Measurements from ENCODE around the gene USF2.

USF2 gene

DNA sequence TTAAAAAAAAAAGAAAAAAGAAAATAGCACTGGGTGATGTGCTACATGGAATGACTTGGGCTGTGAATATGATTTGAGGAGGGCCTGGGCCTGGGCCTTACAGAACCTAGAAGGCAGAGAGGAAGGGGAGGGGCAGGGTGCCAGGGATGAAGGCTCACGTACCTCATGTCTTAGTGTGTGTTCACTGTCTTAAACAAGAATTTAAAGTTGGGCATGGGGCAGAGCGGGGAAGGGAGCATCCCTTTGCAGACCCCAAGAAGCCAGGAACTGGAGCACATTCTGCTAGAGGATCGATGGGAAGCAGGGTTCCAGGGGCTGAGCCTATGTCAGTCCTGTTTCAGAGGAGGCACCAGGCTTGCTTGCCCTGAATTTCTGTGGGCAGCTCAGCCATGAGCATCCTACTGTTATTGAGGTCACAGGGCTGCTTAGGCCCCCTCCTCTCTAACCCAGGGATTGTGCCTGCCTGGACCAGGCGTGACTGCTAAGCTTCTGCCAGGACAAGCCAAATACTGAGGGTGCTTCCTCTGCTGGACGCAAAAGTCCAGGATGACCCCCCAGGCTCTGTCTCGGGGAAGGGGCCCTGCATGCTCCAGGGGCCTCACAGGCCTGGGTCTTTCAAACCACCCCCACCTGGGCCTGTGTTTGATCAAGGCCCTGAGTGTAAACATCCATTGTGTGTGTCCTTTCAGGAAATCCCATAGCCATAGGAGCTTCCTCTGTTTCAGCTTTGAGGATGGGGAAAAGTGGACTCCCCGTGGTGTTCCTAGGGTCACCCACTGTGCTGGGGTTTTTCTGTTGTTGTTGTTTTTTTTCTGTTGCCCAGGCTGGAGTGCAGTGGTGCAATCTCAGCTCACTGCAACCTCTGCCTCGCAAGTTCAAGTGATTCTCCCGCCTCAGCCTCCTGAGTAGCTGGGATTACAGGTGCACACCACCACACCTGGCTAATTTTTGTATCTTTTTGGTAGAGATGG lies 15.2 kb upstream of the USF2 start:
- no peak for DNase-seq (ENCODE audit: low read depth)
- TF ChIP-seq, protein P1, sequence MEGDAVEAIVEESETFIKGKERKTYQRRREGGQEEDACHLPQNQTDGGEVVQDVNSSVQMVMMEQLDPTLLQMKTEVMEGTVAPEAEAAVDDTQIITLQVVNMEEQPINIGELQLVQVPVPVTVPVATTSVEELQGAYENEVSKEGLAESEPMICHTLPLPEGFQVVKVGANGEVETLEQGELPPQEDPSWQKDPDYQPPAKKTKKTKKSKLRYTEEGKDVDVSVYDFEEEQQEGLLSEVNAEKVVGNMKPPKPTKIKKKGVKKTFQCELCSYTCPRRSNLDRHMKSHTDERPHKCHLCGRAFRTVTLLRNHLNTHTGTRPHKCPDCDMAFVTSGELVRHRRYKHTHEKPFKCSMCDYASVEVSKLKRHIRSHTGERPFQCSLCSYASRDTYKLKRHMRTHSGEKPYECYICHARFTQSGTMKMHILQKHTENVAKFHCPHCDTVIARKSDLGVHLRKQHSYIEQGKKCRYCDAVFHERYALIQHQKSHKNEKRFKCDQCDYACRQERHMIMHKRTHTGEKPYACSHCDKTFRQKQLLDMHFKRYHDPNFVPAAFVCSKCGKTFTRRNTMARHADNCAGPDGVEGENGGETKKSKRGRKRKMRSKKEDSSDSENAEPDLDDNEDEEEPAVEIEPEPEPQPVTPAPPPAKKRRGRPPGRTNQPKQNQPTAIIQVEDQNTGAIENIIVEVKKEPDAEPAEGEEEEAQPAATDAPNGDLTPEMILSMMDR (conservative IDR thresholded peaks at IDR 0.05; ENCODE audit: low read depth, low read length), result no peak
- no peak overlapping the region for H3K4me3 ChIP-seq (ENCODE audit: low read length)

DNA sequence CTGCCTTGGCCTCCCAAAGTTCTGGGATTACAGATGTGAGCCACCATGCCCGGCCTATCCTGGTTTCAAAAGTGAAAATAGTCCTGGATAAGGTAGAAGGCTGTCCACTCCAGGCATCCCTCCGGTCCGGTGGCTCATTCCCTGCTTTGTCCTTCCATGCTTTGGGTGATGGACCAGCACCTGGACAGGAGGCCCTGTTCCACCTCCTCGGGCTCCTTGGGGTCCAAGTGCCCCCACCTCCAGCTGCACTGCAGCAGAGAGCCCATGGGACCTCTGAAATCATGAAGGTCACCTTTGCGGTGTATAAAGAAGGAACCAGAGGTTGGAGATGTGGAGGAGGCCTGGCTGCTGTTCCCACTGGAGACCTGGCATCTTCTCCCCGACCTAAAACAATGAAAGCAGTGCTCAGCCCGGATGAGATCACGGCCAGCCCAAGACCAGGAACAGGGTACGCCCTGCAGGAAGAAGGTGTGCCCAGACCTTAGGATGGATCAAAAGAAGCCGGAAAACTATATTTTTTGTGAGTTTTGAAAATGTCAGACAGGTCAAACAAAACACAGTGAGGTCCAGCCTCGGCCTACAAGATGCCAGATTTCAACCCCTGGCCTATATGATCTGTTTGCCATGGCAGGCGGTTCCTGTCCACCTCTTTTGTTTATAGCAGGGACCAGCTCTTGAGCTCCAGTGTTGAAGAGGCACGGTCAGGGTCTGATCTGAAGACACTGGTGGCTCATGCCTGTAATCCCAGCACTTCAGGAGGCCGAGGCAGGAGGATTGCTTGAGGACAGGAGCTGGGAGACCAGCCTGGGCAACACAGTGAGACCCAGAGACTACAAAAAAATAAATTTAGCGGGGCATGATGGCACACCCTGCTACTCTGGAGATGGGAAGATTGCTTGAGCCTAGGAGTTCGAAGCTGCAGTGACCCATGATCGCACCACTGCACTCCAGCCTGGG lies 14.1 kb upstream of the USF2 start:
- H3K4me3 ChIP-seq (ENCODE audit: low read length), result no peak overlapping the region
- DNase-seq (ENCODE audit: low read depth), result no peak
- TF ChIP-seq, protein P1 (conservative IDR thresholded peaks at IDR 0.05; ENCODE audit: low read depth, low read length), result no peak

DNA sequence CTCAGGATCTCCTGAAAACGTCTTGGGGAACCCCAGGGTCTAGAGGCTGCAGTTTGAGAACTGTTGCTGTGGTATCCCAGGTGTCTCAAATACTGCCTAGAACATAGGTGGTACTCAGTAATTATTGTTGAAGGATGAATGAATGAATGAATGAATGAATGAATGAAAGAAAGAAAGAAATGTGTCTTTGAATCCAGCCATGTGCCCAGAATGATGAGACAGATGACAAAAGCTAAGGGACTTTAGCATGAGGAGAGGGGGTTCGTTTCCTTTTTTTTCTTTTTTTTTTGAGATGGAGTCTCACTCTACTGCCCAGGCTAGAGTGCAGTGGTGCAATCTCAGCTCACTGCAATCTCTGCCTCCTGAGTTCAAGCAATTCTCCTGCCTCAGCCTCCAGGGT lies 12.2 kb upstream of the USF2 start:
- TF ChIP-seq, protein P1 (conservative IDR thresholded peaks at IDR 0.05; ENCODE audit: low read depth, low read length), result no peak
- DNase-seq (ENCODE audit: low read depth), result no peak
- H3K4me3 ChIP-seq (ENCODE audit: low read length), result no peak overlapping the region

DNA sequence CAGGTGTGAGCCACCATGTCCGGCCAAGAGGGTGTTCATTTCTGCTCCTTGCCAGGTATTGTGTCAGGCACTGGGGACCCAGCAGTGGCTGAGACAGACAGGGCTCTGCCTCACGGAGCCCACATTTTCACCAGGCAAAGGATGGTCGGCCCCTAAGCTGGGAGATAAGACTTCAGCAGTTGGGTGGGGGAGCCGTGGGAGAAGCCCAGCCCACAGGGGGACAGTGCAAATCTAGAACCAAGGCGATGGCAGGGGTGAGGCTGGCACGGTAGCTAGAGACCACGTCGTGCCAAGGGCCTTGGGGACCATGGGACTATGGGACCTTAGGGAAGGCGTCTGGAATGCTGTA lies 11.7 kb upstream of the USF2 start:
- TF ChIP-seq, protein P1 (conservative IDR thresholded peaks at IDR 0.05; ENCODE audit: low read depth, low read length), result no peak
- H3K4me3 ChIP-seq (ENCODE audit: low read length), result no peak overlapping the region
- DNase-seq (ENCODE audit: low read depth), result no peak

DNA sequence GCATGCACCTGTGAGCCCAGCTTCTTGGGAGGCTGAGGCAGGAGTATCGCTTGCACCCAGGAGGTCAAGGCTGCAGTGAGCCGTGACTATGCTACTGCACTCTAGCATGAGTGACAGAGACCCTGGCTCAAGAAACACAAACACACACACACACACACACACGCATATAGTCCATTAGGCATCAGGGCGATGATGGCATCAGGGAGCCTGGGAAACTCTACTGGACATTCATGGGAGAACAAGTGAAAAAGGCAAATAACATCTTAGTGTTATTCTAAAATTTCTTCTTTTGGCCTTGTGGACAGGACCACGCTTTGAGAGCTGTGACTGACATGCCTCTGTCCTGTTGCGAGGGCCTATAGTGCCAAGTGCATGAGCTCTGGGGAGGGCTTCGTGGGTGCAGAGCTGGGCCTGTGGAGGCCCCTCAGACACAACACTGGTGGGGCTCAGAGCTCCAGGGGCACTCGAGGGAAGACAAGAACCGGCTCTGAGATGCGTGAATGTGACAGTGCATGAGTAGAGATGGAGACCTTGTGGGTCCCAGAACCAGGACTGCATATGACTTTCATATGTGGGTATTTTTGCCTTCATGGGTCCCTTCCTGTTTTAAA lies 8.0 kb upstream of the USF2 start:
- TF ChIP-seq, protein P1 (conservative IDR thresholded peaks at IDR 0.05; ENCODE audit: low read depth, low read length), result no peak
- H3K4me3 ChIP-seq (ENCODE audit: low read length), result no peak overlapping the region
- no peak for DNase-seq (ENCODE audit: low read depth)

DNA sequence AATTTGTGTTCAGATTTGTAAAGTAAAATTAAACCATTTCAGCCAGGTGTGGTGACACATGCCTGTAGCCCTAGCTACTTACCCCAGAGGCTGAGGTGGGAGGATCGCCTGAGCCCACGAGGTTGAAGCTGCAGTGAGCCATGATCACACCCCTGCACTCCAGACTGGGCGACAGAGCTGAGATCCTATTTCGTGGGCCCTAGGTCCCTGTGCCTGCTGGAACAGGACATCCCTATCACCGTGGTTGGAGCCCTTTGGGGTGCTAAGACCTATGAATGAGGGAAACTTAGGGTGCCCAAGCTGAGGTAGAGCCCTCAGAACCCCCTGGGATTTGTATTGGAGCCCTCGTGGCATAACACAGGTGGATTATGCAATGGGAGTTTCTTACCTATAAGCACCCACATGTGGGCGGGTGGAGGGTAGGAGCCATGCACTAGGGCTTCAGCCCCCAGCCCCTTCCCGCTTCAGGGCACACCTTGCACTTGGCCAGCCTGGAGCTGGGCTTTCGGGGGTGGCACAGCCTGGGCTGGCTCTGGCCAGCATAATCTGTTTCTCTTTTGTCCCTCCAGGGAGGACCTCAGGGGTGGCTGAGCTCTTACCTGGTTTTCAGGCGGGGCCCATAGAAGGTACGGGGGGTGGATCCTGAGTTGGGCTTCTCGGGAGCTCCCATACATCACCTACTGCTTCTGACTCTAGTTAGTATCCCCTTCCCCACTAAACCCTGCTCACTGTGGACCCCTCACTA lies 7.2 kb upstream of the USF2 start:
- DNase-seq (ENCODE audit: low read depth), result no peak
- TF ChIP-seq, protein P1 (conservative IDR thresholded peaks at IDR 0.05; ENCODE audit: low read depth, low read length), result no peak
- no peak overlapping the region for H3K4me3 ChIP-seq (ENCODE audit: low read length)
